NCI-H2227 (cell line): Measurements from ENCODE around the gene GH2.
A peak's percentile ranks its signal among the peaks of the same experiment; 100 is the strongest.
"Not testable (repeated sequence)": the region's sequence is repeated elsewhere in the genome, so short reads cannot be mapped to it uniquely, and the experiment has no call there.

Experiments used
- DNase-seq: peaks from one replicate; lab custom pipeline; 2025; ENCODE audit not compliant: unreplicated experiment; lab: John Stamatoyannopoulos, UW

GH2 gene

GRCh38 chr17:63874693-63875092 lies 7.1 kb downstream of the GH2 start:
- DNase-seq = not testable (repeated sequence)

- DNase-seq = not testable (repeated sequence)
Measured at GRCh38 chr17:63874061-63874626, 7.6 kb downstream of the GH2 start.

GRCh38 chr17:63873577-63873976 lies 8.2 kb downstream of the GH2 start, which contains the start of gene CSH2:
Gene CSH2 (minus strand): TSS chr17:63873677. CDS start chr17:63873614, 63 bp downstream.
- not testable (repeated sequence) for DNase-seq

GRCh38 chr17:63871646-63872365 lies 9.9 kb downstream of the GH2 start:
- not testable (repeated sequence) for DNase-seq

- not testable (repeated sequence) for DNase-seq
Measured at GRCh38 chr17:63870292-63870665, 11.5 kb downstream of the GH2 start.

GRCh38 chr17:63869491-63870291 lies 12.1 kb downstream of the GH2 start:
- DNase-seq = not testable (repeated sequence)

- DNase-seq = not testable (repeated sequence)
Measured at GRCh38 chr17:63866625-63867024, 15.1 kb downstream of the GH2 start.

GRCh38 chr17:63859257-63859656 lies 22.5 kb downstream of the GH2 start:
- no peak for DNase-seq

GRCh38 chr17:63856425-63856824 lies 25.3 kb downstream of the GH2 start:
- DNase-seq = not testable (repeated sequence)

- no peak for DNase-seq
Measured at GRCh38 chr17:63855185-63855584, 26.6 kb downstream of the GH2 start.

- DNase-seq = no peak
Measured at GRCh38 chr17:63854709-63855108, 27.0 kb downstream of the GH2 start.

GRCh38 chr17:63853260-63853659 lies 28.5 kb downstream of the GH2 start:
- DNase-seq = no peak

- no peak for DNase-seq
Measured at GRCh38 chr17:63850401-63850800, 31.3 kb downstream of the GH2 start.

GRCh38 chr17:63848834-63849689 lies 32.7 kb downstream of the GH2 start:
- DNase-seq = no peak

GRCh38 chr17:63847525-63848249 lies 34.1 kb downstream of the GH2 start:
- DNase-seq = no peak

- no peak for DNase-seq
Measured at GRCh38 chr17:63845509-63845908, 36.2 kb downstream of the GH2 start.

- DNase-seq = no peak
Measured at GRCh38 chr17:63843910-63844677, 37.6 kb downstream of the GH2 start.

- DNase-seq = peak; percentile 27
Measured at GRCh38 chr17:63843387-63843888, 38.3 kb downstream of the GH2 start.
